NCI-H1930 (cell line): ENCODE measurements around the gene CHCHD6.
"Not testable (repeated sequence)": the region's sequence is repeated elsewhere in the genome, so short reads cannot be mapped to it uniquely, and the experiment has no call there.

Experiments
- DNase-seq, 2 experiments: peaks; one replicate each; lab custom pipeline; 2025; lab: John Stamatoyannopoulos, UW

Gene CHCHD6

GRCh38 chr3:126766653-126767052, 62.6 kb downstream of the CHCHD6 start:
- no peak for DNase-seq

GRCh38 chr3:126768903-126769302, 64.9 kb downstream of the CHCHD6 start:
- DNase-seq, result no peak

- DNase-seq, result no peak
Observed at GRCh38 chr3:126770096-126770495, 66.1 kb downstream of the CHCHD6 start.

- no peak for DNase-seq
Observed at GRCh38 chr3:126773167-126773566, 69.1 kb downstream of the CHCHD6 start.

- no peak for DNase-seq
Observed at GRCh38 chr3:126773783-126774182, 69.7 kb downstream of the CHCHD6 start.

- DNase-seq, result no peak
Observed at GRCh38 chr3:126777366-126777765, 73.3 kb downstream of the CHCHD6 start.

GRCh38 chr3:126780666-126781065, 76.6 kb downstream of the CHCHD6 start:
- DNase-seq, result no peak

- no peak for DNase-seq
Observed at GRCh38 chr3:126781406-126781805, 77.4 kb downstream of the CHCHD6 start.

- no peak for DNase-seq
Observed at GRCh38 chr3:126781889-126782491, 78.0 kb downstream of the CHCHD6 start.

GRCh38 chr3:126782536-126782935, 78.5 kb downstream of the CHCHD6 start:
- no peak for DNase-seq

- no peak for DNase-seq
Observed at GRCh38 chr3:126784254-126784653, 80.2 kb downstream of the CHCHD6 start.

GRCh38 chr3:126791320-126791719, 87.3 kb downstream of the CHCHD6 start:
- not testable (repeated sequence) for DNase-seq

GRCh38 chr3:126792998-126793397, 89.0 kb downstream of the CHCHD6 start:
- no peak for DNase-seq

- DNase-seq, result no peak
Observed at GRCh38 chr3:126797563-126797962, 93.5 kb downstream of the CHCHD6 start.

- no peak for DNase-seq
Observed at GRCh38 chr3:126798521-126798920, 94.5 kb downstream of the CHCHD6 start.

GRCh38 chr3:126799099-126799498, 95.1 kb downstream of the CHCHD6 start:
- DNase-seq, result no peak

- not testable (repeated sequence) for DNase-seq
Observed at GRCh38 chr3:126801312-126801711, 97.3 kb downstream of the CHCHD6 start.

- DNase-seq, result no peak
Observed at GRCh38 chr3:126807795-126808194, 103.8 kb downstream of the CHCHD6 start.

- no peak for DNase-seq
Observed at GRCh38 chr3:126811530-126811929, 107.5 kb downstream of the CHCHD6 start.

GRCh38 chr3:126816298-126816697, 112.3 kb downstream of the CHCHD6 start:
- DNase-seq, result no peak

GRCh38 chr3:126816986-126817777, 113.1 kb downstream of the CHCHD6 start:
- no peak for DNase-seq

- no peak for DNase-seq
Observed at GRCh38 chr3:126817781-126818180, 113.7 kb downstream of the CHCHD6 start.

- DNase-seq, result no peak
Observed at GRCh38 chr3:126818400-126819095, 114.5 kb downstream of the CHCHD6 start.
